Stimulated activated naive CD8-positive, alpha-beta T cell treated with anti-CD3 and anti-CD28 coated beads, Interleukin-15, Interleukin-2, amounts not matched to agents 100 ng/mL and 50 ng/mL, for 24 hours (primary cell): ENCODE data around the gene VPS13D.
A peak's percentile ranks its signal among the peaks of the same experiment; 100 is the strongest.

Source experiments
- H3K27ac Mint-ChIP-seq: one replicate; pipeline ENCODE4 v1.8.0; 2021; ENCODE audit warnings: mild to moderate bottlenecking, mixed read lengths
- H3K27me3 Mint-ChIP-seq: one replicate; pipeline ENCODE4 v1.8.0; 2021; ENCODE audit warnings: mixed read lengths
- H3K36me3 Mint-ChIP-seq: one replicate; pipeline ENCODE4 v1.8.0; 2021; ENCODE audit warnings: low read depth, mixed read lengths
- H3K4me1 Mint-ChIP-seq: one replicate; pipeline ENCODE4 v1.8.0; 2021; ENCODE audit warnings: low read depth, mixed read lengths
- H3K4me3 Mint-ChIP-seq: one replicate; pipeline ENCODE4 v1.8.0; 2021; ENCODE audit warnings: mild to moderate bottlenecking, mixed read lengths
- H3K9me3 Mint-ChIP-seq: one replicate; pipeline ENCODE4 v1.8.0; 2021; ENCODE audit warnings: mixed read lengths

VPS13D gene

GRCh38 chr1:12480748-12481362, 251.0 kb downstream of the VPS13D start:
- Mint-ChIP-seq H3K4me1 (peaks cover 65% of the 10 kb centered on the region), H3K36me3 (peaks cover 53% of the 10 kb centered on the region), H3K9me3 (no peaks in the 10 kb centered on the region), H3K27me3 (no peaks in the 10 kb centered on the region), H3K4me3 (peak overlapping the region; percentile 39), H3K27ac (peak overlapping the region; percentile 85)

- Mint-ChIP-seq H3K36me3 (peaks cover 50% of the 10 kb centered on the region), H3K4me1 (peaks cover 58% of the 10 kb centered on the region), H3K27ac (no peak overlapping the region), H3K27me3 (no peaks in the 10 kb centered on the region), H3K4me3 (no peak overlapping the region), H3K9me3 (no peaks in the 10 kb centered on the region)
These were observed 252.1 kb downstream of the VPS13D start for GRCh38 chr1:12481928-12482327.

- peaks cover 43% of the 10 kb centered on the region for H3K36me3 Mint-ChIP-seq
- H3K9me3 Mint-ChIP-seq, result no peaks in the 10 kb centered on the region
- no peak overlapping the region for H3K27ac Mint-ChIP-seq
- H3K27me3 Mint-ChIP-seq, result no peaks in the 10 kb centered on the region
- peaks cover 48% of the 10 kb centered on the region for H3K4me1 Mint-ChIP-seq
- H3K4me3 Mint-ChIP-seq, result no peak overlapping the region
These were observed 253.2 kb downstream of the VPS13D start for GRCh38 chr1:12482988-12483387.

GRCh38 chr1:12485231-12486058, 255.6 kb downstream of the VPS13D start:
- H3K27ac Mint-ChIP-seq, result no peak overlapping the region
- no peaks in the 10 kb centered on the region for H3K27me3 Mint-ChIP-seq
- H3K36me3 Mint-ChIP-seq, result peaks cover 43% of the 10 kb centered on the region
- H3K4me3 Mint-ChIP-seq, result no peak overlapping the region
- no peaks in the 10 kb centered on the region for H3K9me3 Mint-ChIP-seq
- H3K4me1 Mint-ChIP-seq, result peaks cover 23% of the 10 kb centered on the region

GRCh38 chr1:12486059-12486341, 256.2 kb downstream of the VPS13D start:
- peak overlapping the region; percentile 28 for H3K27ac Mint-ChIP-seq
- no peaks in the 10 kb centered on the region for H3K9me3 Mint-ChIP-seq
- H3K27me3 Mint-ChIP-seq, result no peaks in the 10 kb centered on the region
- H3K36me3 Mint-ChIP-seq, result peaks cover 47% of the 10 kb centered on the region
- H3K4me3 Mint-ChIP-seq, result no peak overlapping the region
- peaks cover 17% of the 10 kb centered on the region for H3K4me1 Mint-ChIP-seq

GRCh38 chr1:12486401-12487005, 256.7 kb downstream of the VPS13D start:
- Mint-ChIP-seq H3K36me3 (peaks cover 52% of the 10 kb centered on the region), H3K4me3 (no peak overlapping the region), H3K27ac (peak overlapping the region; percentile 28), H3K27me3 (no peaks in the 10 kb centered on the region), H3K4me1 (peaks cover 12% of the 10 kb centered on the region), H3K9me3 (no peaks in the 10 kb centered on the region)

GRCh38 chr1:12487520-12487919, 257.7 kb downstream of the VPS13D start:
- Mint-ChIP-seq H3K27me3 (no peaks in the 10 kb centered on the region), H3K27ac (no peak overlapping the region), H3K36me3 (peaks cover 52% of the 10 kb centered on the region), H3K4me1 (peaks cover 4% of the 10 kb centered on the region), H3K9me3 (no peaks in the 10 kb centered on the region), H3K4me3 (no peak overlapping the region)

- H3K27me3 Mint-ChIP-seq, result no peaks in the 10 kb centered on the region
- no peak overlapping the region for H3K27ac Mint-ChIP-seq
- H3K9me3 Mint-ChIP-seq, result no peaks in the 10 kb centered on the region
- no peak overlapping the region for H3K4me3 Mint-ChIP-seq
- H3K36me3 Mint-ChIP-seq, result peaks cover 52% of the 10 kb centered on the region
- peaks cover 4% of the 10 kb centered on the region for H3K4me1 Mint-ChIP-seq
These were observed 259.0 kb downstream of the VPS13D start for GRCh38 chr1:12488666-12489354.

- H3K27ac Mint-ChIP-seq, result no peak overlapping the region
- no peak overlapping the region for H3K4me3 Mint-ChIP-seq
- H3K9me3 Mint-ChIP-seq, result no peaks in the 10 kb centered on the region
- peaks cover 8% of the 10 kb centered on the region for H3K4me1 Mint-ChIP-seq
- H3K36me3 Mint-ChIP-seq, result peaks cover 34% of the 10 kb centered on the region
- H3K27me3 Mint-ChIP-seq, result no peaks in the 10 kb centered on the region
These were observed 260.8 kb downstream of the VPS13D start for GRCh38 chr1:12490532-12491142.

- Mint-ChIP-seq H3K4me1 (peaks cover 14% of the 10 kb centered on the region), H3K27ac (no peak overlapping the region), H3K9me3 (no peaks in the 10 kb centered on the region), H3K4me3 (no peak overlapping the region), H3K36me3 (peaks cover 32% of the 10 kb centered on the region), H3K27me3 (no peaks in the 10 kb centered on the region)
These were observed 261.8 kb downstream of the VPS13D start for GRCh38 chr1:12491656-12492055.

GRCh38 chr1:12495725-12496124, 265.9 kb downstream of the VPS13D start:
- no peaks in the 10 kb centered on the region for H3K27me3 Mint-ChIP-seq
- H3K36me3 Mint-ChIP-seq, result peaks cover 58% of the 10 kb centered on the region
- no peak overlapping the region for H3K4me3 Mint-ChIP-seq
- no peak overlapping the region for H3K27ac Mint-ChIP-seq
- peaks cover 42% of the 10 kb centered on the region for H3K4me1 Mint-ChIP-seq
- H3K9me3 Mint-ChIP-seq, result no peaks in the 10 kb centered on the region

- peaks cover 48% of the 10 kb centered on the region for H3K4me1 Mint-ChIP-seq
- no peak overlapping the region for H3K4me3 Mint-ChIP-seq
- no peaks in the 10 kb centered on the region for H3K9me3 Mint-ChIP-seq
- H3K27ac Mint-ChIP-seq, result peak overlapping the region; percentile 32
- no peaks in the 10 kb centered on the region for H3K27me3 Mint-ChIP-seq
- H3K36me3 Mint-ChIP-seq, result peaks cover 55% of the 10 kb centered on the region
These were observed 266.5 kb downstream of the VPS13D start for GRCh38 chr1:12496154-12496961.

- Mint-ChIP-seq H3K36me3 (peaks cover 64% of the 10 kb centered on the region), H3K9me3 (no peaks in the 10 kb centered on the region), H3K27ac (peak overlapping the region; percentile 87), H3K27me3 (no peaks in the 10 kb centered on the region), H3K4me3 (no peak overlapping the region), H3K4me1 (peaks cover 74% of the 10 kb centered on the region)
These were observed 269.9 kb downstream of the VPS13D start for GRCh38 chr1:12499539-12500240.

GRCh38 chr1:12501661-12502060, 271.8 kb downstream of the VPS13D start:
- Mint-ChIP-seq H3K27ac (peak overlapping the region; percentile 98), H3K4me3 (peak overlapping the region; percentile 51), H3K4me1 (peaks cover 77% of the 10 kb centered on the region), H3K27me3 (no peaks in the 10 kb centered on the region), H3K9me3 (no peaks in the 10 kb centered on the region), H3K36me3 (peaks cover 74% of the 10 kb centered on the region)
